Activated CD4-positive, alpha-beta T cell treated with anti-CD3 and anti-CD28 coated beads, Interleukin-2, Interleukin-6, amounts not matched to agents 100 ng/mL and 50 ng/mL, durations not matched to agents 16 hours and 8 hours (primary cell): ENCODE data around the gene MBD3L1.

Experiments used
- DNase-seq: peaks from one replicate; pipeline ENCODE4 v3.0.0-alpha.2; 2020

The MBD3L1 gene

GRCh38 chr19:8884416-8884815 is 52.2 kb downstream of the MBD3L1 start:
- DNase-seq, result no peak

- DNase-seq, result no peak
Measured at GRCh38 chr19:8887364-8887763, 55.2 kb downstream of the MBD3L1 start.

- no peak for DNase-seq
Measured at GRCh38 chr19:8890260-8890659, 58.1 kb downstream of the MBD3L1 start.
